AG09309 (cell line): ENCODE results near the gene EPHB4.

Experiments used
- DNase-seq: peaks from one replicate; pipeline ENCODE4 v3.0.0-alpha.2; 2010; ENCODE audit warnings: low read depth
- H3K4me3 ChIP-seq: 2 replicates; pipeline ENCODE4 v1.5.1; 2011; ENCODE audit warnings: mild to moderate bottlenecking, low read depth, low read length, moderate library complexity; ENCODE audit not compliant: control insufficient read depth
- TF ChIP-seq, protein P1 (sequence below): IDR thresholded peaks from 2 replicates; pipeline ENCODE4 v1.5.1; 2011; ENCODE audit warnings: mild to moderate bottlenecking, low read depth, low read length, inconsistent platforms; ENCODE audit not compliant: insufficient read depth, control insufficient read depth; ENCODE audit errors: missing control alignments

The EPHB4 gene

DNA sequence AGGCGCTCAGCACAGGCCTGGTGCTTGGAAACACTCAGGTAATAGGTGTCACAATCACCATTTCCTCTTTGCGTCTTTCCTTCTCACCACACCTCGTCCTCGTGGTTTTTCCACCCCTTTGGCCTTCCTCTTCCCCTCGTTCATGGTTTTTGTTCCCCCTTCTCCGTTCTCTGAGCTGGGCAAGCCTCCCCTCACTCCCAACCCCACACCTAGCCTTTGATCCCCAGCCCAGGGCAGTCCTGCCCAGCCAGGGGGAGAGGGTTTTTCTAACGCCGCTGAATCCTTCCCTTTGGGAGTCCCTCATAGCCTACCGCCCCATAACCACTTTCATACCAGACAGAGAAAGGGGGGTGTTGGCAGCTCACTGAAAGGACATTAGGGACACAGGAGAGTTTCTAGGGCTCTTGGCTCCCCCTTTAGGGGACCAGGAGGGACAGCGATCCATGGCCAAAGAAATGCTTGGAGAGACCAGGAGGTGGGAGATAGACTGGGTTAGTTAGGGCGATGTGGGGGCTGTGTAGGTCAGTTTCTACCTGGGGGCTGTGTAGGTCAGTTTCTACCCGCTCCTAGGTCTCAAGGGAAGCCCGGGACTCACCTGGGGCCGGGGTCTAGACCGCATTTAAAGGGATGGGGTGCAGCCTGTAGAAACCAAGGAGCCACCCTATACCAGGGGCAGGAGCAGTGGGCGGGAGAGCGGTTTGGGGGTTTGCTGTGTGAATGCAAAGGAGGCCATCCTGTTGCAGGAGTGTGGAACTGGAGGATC, 1.4 kb downstream of the EPHB4 start:
- H3K4me3 ChIP-seq: peak overlapping the region; percentile 93
- TF ChIP-seq, protein P1, sequence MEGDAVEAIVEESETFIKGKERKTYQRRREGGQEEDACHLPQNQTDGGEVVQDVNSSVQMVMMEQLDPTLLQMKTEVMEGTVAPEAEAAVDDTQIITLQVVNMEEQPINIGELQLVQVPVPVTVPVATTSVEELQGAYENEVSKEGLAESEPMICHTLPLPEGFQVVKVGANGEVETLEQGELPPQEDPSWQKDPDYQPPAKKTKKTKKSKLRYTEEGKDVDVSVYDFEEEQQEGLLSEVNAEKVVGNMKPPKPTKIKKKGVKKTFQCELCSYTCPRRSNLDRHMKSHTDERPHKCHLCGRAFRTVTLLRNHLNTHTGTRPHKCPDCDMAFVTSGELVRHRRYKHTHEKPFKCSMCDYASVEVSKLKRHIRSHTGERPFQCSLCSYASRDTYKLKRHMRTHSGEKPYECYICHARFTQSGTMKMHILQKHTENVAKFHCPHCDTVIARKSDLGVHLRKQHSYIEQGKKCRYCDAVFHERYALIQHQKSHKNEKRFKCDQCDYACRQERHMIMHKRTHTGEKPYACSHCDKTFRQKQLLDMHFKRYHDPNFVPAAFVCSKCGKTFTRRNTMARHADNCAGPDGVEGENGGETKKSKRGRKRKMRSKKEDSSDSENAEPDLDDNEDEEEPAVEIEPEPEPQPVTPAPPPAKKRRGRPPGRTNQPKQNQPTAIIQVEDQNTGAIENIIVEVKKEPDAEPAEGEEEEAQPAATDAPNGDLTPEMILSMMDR: peak; percentile 60
- peak; percentile 25 for DNase-seq

DNA sequence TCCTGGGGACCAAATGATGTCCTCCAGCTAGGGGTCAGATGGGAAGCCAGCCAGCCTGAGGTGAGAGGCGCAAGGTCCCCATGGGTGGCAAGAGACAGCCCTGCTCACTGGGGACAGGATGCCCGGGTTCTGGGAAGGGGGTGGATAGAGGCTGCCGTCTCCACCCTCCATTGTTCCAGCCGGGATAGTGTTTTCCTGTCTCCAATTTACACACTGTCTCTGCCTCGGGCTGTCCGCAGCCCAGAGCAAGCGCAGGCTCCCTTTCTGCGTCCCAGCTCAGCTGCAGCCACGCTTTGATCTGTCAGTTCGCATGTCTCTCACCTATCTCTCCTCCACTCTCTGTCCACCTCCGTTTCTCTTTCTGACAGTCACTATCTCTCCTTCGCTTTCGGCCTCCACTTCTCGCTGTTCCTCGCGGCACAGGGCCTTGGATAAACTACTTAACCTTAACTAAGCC, 2.1 kb downstream of the EPHB4 start:
- H3K4me3 ChIP-seq: peak overlapping the region; percentile 93
- no peak for DNase-seq
- TF ChIP-seq, protein P1: no peak

DNA sequence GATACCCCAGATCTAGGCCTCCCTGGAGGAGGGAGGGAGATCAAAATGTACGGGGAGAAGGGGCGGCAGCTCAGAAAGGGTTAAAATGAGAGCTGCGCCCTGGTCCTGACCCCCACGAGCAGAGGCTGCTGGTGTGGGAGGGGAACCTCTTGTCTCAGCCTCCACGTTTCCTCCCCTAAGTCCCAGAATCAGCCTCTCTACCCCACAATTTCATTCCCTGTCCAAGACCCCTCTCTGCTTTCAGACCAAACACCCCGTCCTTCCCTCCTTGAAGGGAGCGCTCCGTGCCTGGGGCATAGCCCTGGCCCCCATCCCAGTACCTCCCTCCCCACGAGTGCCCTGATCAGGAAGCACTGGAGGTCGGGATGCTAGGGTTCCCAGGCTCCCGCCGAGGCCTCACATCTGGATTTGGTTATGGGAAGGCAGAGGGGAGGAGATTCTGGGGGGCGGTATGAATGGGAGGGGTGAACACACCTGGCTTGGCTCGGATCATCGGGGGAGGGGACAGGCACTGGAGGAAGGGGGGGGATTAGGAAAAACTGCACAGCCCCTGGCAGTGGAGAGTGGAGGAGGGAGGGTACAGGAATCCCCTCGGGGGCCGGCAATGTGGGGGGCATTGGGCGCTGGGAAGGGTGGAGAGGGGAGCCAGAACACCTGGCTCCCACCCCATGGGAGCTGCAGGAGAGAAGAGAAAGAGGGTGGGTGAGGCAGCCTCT, 2.7 kb downstream of the EPHB4 start:
- DNase-seq: no peak
- peak overlapping the region; percentile 93 for H3K4me3 ChIP-seq
- TF ChIP-seq, protein P1: no peak

DNA sequence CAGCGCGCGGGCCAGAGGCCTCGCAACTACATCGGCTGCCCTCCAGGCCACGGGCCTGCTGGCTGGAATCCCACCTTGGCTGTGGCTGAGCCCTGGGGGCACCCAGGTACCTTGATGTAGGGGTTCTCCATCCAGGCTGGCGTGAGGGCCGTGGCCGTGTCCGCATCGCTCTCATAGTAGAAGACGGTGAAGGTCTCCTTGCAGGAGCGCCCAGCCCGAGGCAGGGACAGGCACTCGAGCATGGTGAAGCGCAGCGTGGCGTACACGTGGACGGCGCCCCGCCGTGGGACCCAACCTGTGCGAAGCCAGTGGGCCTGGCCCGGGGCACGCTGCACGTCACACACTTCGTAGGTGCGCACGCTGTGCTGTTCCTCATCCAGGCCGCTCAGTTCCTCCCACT, 3.8 kb downstream of the EPHB4 start:
- H3K4me3 ChIP-seq: no peak overlapping the region
- TF ChIP-seq, protein P1: no peak
- no peak for DNase-seq

DNA sequence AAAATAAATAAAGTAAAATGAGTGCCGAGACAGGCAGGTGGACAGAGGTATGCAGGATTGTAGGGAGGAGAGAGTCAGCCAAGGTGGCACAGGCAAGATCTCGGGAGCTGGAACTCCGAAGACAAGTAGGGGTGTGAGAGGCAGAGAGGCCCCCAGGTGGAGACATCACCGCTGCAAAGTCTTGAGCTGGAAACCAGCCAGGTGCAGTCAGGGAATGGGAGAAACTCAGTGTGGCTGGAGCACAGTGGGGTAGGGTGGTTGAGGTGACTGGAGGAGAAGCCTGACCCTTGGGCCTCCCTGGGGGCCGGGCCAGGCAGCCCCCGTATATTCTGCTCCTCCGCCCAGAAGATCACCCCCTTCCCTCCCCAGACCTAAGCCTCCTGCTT, 4.2 kb downstream of the EPHB4 start:
- DNase-seq: no peak
- H3K4me3 ChIP-seq: no peak overlapping the region
- TF ChIP-seq, protein P1: no peak

DNA sequence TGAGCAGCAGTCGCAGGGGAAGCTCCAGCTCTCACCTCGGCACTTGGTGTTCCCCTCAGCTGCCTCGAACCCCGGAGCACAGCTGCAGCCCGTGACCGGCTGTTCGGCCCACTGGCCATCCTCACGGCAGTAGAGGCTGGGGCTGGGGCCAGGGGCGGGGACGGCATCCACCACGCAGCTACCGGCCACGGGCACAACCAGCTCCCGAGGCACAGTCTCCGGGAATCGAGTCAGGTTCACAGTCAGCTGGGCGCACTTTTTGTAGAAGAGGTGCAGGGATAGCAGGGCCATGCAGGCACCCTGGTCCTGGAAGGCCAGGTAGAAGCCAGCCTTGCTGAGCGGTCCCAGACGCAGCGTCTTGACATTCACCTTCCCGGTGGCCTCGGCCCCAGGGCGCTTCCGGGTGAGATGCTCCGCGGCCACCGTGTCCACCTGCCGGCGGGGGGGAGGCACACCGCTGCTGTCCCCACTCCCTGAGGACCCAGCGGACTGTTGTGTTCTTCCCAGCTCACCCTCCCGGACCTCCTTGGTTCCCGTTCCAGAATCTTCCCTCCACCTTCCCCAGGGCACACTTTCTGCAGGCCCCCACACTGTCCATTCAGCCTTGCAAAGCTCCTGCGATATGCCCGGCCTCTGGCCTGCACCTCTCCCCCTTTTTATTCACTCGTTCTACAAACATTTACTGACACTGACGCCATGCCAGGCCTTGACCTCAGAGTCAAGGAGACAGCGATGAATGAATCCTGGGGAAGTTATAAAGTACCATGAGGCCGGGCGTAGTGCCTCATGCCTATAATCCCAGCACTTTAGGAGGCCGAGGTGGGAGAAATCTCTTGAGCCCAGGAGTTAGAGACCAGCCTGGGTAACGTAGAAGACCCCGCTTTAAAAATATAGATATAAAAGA, 4.8 kb downstream of the EPHB4 start:
- TF ChIP-seq, protein P1: no peak
- H3K4me3 ChIP-seq: no peak overlapping the region
- no peak for DNase-seq
